AG04449 (cell line): Measurements from ENCODE around the gene PRKCZ.
A peak's percentile ranks its signal among the peaks of the same experiment; 100 is the strongest.

Source experiments
- CTCF ChIA-PET: fragments of 350-600 bp; formaldehyde crosslinking; extraction: SDS; loops from one replicate; lab custom pipeline; 2021; ENCODE audit warnings: antibody characterized with exemption; lab: Yijun Ruan, JAX
- POLR2A ChIA-PET: fragments of 400-600, 350-600 bp; formaldehyde crosslinking; extraction: SDS; loops from one replicate; lab custom pipeline; 2020; ENCODE audit warnings: antibody characterized with exemption, inconsistent platforms; lab: Yijun Ruan, JAX
- DNase-seq: peaks from one replicate; pipeline ENCODE4 v3.0.0-alpha.2; 2010; ENCODE audit warnings: low read depth, low spot score
- H3K4me3 ChIP-seq: 2 replicates; pipeline ENCODE4 v1.5.1; 2011; ENCODE audit warnings: low read depth, mild to moderate bottlenecking, control low read depth, low read length
- CTCF ChIP-seq: IDR thresholded peaks from one replicate; pipeline ENCODE4 v1.5.1; 2011; ENCODE audit warnings: mild to moderate bottlenecking, moderate library complexity, low read length, control low read depth, inconsistent platforms; ENCODE audit not compliant: insufficient read depth; ENCODE audit errors: missing control alignments

The PRKCZ gene

DNA sequence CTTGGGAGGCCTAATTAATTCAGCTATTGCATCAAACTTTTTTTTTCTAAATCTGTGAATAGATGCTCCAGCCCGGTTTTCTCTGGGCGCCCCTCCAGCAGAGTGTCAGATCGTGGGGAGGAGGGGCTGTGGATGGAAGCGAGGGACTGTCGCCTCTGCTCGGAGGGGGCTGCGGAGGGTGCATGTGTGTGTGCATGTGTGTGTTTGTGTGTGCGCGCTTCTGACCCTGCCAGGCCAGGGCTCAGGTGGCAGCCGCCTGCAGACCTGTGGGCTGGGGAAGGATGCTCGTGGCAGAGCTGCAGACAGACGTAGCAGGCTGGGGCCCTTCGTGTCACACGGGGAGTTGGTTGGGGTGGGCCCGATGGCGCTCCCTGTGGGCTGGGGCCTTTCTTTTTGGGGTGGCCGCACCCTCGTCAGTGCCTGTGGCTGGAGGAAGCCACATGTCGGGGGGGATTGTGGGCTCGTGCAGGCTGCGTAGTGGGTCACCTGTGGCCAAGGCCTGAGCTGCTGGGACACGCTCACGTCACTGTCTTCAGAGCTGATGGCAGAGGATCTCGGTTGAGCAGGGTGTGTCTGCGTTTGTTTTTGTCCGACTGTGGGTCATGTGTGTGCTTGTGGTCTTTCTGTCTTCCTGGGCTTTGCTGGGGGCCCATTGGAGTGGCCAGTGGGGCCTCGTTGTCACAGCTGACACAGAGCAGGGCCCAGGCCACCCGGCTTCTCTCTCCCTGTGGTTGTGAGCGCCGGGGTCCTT is 180.7 kb downstream of the PRKCZ start:
- CTCF ChIA-PET: interaction anchor here (0.9 to 6.8 kb wide), 8 partner anchors 35 to 156 kb away, joined by 3 to 52 read pairs (median 5); partner anchors contain the start of gene FAAP20
- no peak for DNase-seq
- TF ChIP-seq CTCF: no peak
- POLR2A ChIA-PET: interaction anchor here (0.9 to 1.3 kb wide), 2 partner anchors 19 to 160 kb away, joined by 3 to 4 read pairs; partner anchors contain the start of genes MORN1 and RER1
- peak overlapping the region; percentile 83 for H3K4me3 ChIP-seq

- POLR2A ChIA-PET: interaction anchor here (0.6 to 1.1 kb wide), 5 partner anchors 19 to 150 kb away, joined by 3 to 6 read pairs (median 3); no protein-coding TSS in a partner anchor
- CTCF ChIA-PET: interaction anchor here (1.0 to 6.8 kb wide), 9 partner anchors 18 to 155 kb away, joined by 3 to 52 read pairs (median 5); partner anchors contain the start of gene FAAP20
- TF ChIP-seq CTCF: no peak
- peak overlapping the region; percentile 83 for H3K4me3 ChIP-seq
- no peak for DNase-seq
Observed at GRCh38 chr1:2231532-2232254, 181.5 kb downstream of the PRKCZ start.

DNA sequence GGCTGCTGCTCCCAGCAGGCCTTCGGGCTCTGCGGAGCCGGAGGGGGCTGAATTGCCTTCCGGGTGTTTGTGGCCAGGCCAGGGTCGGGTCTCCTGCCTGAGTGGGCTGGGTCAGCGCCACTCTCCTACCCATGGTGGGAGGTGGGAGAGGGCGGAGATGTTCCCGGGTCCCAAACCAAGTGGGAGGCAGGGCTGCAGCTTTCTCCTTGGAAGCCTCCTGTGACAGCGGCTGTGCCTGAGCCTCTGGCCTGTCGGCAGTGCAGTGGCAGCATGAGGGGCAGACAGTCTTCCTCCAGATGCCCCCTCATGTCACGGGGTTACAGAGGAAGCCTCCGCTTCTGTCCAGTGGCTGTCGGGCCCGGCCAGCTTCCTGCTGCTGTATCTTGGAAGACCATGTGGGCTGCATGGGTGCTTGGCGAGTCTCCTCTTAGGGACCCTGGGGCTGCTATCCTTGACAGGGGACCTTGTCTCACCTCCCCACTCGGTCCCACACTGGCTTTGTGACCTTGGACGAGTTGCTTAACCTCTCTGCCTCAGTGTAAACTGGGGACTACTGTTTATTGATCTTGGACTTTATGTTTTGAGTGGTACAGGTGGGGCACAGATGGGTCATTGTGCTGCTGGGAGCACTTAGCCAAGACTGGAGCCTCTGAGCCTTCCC is 182.2 kb downstream of the PRKCZ start:
- DNase-seq: no peak
- H3K4me3 ChIP-seq: peak overlapping the region; percentile 83
- ChIA-PET CTCF (interaction anchor here (1.0 to 6.8 kb wide), 8 partner anchors 18 to 154 kb away, joined by 3 to 52 read pairs (median 5); partner anchors contain the start of gene FAAP20), POLR2A (interaction anchor here (0.9 to 1.1 kb wide), 4 partner anchors 20 to 149 kb away, joined by 3 to 6 read pairs (median 3); no protein-coding TSS in a partner anchor)
- no peak for TF ChIP-seq CTCF

DNA sequence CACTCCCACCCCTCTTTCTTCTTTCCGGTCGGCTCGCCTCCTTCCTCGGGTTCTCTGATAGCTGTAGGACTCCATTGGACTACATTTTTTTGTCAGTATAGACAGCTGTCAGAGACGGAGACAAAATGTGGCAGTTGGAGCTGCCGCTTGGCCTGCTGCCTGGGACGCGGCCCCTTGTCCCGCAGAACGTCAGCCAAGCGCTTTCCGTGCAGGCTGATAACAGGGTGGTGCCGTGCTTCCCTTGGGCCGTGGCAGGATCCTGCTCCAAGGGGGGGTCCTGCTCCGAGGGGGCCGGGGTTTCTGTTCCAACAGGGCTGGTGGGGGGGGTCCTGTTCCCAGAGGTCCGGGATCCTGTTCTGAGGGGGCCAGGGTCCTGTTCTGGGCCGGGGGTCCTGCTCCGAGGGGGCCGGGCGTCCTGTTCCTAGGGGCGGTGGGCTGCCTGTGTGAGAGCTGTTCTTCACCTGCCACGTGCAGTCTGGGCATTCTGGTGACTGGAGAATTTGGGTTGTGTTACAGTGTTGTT is 182.8 kb downstream of the PRKCZ start:
- ChIA-PET CTCF (interaction anchor here (0.6 to 6.8 kb wide), 4 partner anchors 37 to 148 kb away, joined by 3 to 52 read pairs (median 34); partner anchors contain the start of gene FAAP20), POLR2A (no interaction called here)
- no peak for DNase-seq
- peak overlapping the region; percentile 83 for H3K4me3 ChIP-seq
- TF ChIP-seq CTCF: no peak

GRCh38 chr1:2233468-2233867 is 183.3 kb downstream of the PRKCZ start:
- DNase-seq: no peak
- TF ChIP-seq CTCF: no peak
- CTCF ChIA-PET: interaction anchor here (0.6 to 6.8 kb wide), 8 partner anchors 9 to 156 kb away, joined by 3 to 41 read pairs (median 4); partner anchors contain the start of gene FAAP20
- POLR2A ChIA-PET: interaction anchor here (0.8 to 1.5 kb wide), 2 partner anchors 26 to 28 kb away, joined by 3 read pairs; no protein-coding TSS in a partner anchor
- peak overlapping the region; percentile 83 for H3K4me3 ChIP-seq
